ENCODE measurements around the gene EXD3.

EXD3 gene

DNA sequence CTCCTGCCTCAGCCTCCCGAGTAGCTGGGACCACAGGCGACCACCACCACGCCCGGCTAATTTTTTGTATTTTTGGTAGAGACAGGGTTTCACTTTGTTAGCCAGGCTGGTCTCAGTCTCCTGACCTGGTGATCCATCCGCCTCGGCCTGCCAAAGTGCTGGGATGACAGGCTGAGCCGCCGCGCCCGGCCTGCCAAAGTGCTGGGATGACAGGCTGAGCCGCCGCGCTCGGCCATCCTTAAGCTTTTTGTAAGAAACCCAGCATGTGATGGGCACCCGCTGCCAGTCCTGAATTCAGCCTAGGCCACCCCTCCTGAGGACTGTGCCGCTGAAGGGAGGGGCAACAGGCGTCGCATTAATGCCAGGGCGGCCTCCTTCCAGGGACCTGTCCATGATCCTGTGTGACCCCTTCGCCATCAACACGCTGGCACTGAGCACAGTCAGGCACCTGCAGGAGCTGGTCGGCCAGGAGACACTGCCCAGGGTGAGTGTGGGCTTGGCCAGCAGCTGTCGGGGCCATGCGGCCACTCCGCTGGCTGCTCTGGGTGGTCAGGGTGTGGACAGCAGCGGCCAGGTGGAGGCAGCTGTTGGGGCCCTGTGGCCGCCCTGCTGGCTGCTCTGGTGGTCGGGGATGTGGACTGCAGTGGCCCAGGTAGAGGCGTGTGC lies 157.3 kb downstream of the EXD3 start:
- no peak for DNase-seq

DNA sequence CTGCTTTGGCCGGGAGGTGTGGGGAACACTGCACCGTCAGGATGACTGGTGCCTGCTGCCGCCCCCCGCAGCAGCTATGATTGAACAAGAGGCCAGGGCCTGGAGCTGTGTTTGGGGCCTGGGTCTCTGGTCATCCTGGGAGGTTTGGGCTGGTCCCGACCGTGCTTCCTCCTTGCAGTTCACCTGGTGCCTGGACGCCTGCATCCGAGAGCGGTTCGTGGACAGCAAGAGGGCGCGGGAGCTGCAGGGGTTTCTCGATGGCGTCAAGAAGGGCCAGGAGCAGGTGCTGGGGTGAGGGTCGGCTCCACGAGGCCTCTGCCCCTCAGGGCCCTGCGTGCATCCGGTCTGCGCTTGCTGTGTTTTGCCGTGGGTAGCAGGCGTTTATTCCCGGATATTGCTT lies 158.9 kb downstream of the EXD3 start:
- DNase-seq: no peak

GRCh38 chr9:137263506-137263905 lies 159.5 kb downstream of the EXD3 start:
- DNase-seq: no peak

GRCh38 chr9:137262909-137263285 lies 160.1 kb downstream of the EXD3 start:
- DNase-seq: no peak

- peak; percentile 41 for DNase-seq
These were observed 160.6 kb downstream of the EXD3 start for GRCh38 chr9:137262173-137262908.
